Neural progenitor cell (in vitro differentiated cells): Measurements from ENCODE around the gene DIAPH3. TPM values are rescaled to one million over a fixed set of nuclear protein-coding genes. Genes with fewer than 3 reads are reported as not detected.
"Not testable (repeated sequence)": the region's sequence is repeated elsewhere in the genome, so short reads cannot be mapped to it uniquely, and the experiment has no call there.

Experiments
- DNase-seq: peaks from one replicate; pipeline ENCODE4 v3.0.0-alpha.2; 2016; ENCODE audit warnings: low spot score
- H2AFZ ChIP-seq: fragments of 200-600 bp; sonication (generic); replicated peaks from 2 replicates; pipeline ENCODE4 v1.6.1; 2016; ENCODE audit warnings: antibody characterized with exemption
- H3F3A ChIP-seq: fragments of 200-600 bp; sonication (generic); 2 replicates; pipeline ENCODE4 v1.6.1; 2016; ENCODE audit warnings: antibody characterized with exemption, low read depth
- H3K27ac ChIP-seq: fragments of 200-600 bp; sonication (generic); 2 replicates; pipeline ENCODE4 v1.5.1; 2016; ENCODE audit warnings: mild to moderate bottlenecking
- H3K27me3 ChIP-seq: fragments of 200-600 bp; sonication (generic); 2 replicates; pipeline ENCODE4 v1.6.1; 2016; ENCODE audit warnings: mild to moderate bottlenecking, moderate library complexity
- H3K36me3 ChIP-seq: fragments of 200-600 bp; sonication (generic); 2 replicates; pipeline ENCODE4 v1.5.1; 2016
- H3K4me1 ChIP-seq: fragments of 200-600 bp; sonication (generic); 2 replicates; pipeline ENCODE4 v1.6.1; 2016; ENCODE audit warnings: mixed run types
- H3K4me2 ChIP-seq: fragments of 200-600 bp; sonication (generic); 2 replicates; pipeline ENCODE4 v1.6.1; 2016
- H3K4me3 ChIP-seq: fragments of 200-600 bp; sonication (generic); 2 replicates; pipeline ENCODE4 v1.5.1; 2016
- H3K79me2 ChIP-seq: fragments of 200-600 bp; sonication (generic); 2 replicates; pipeline ENCODE4 v1.6.1; 2016; ENCODE audit warnings: low read depth
- H3K9ac ChIP-seq: fragments of 200-600 bp; sonication (generic); 2 replicates; pipeline ENCODE4 v1.6.1; 2016
- H3K9me3 ChIP-seq: fragments of 200-600 bp; sonication (generic); 2 replicates; pipeline ENCODE4 v1.5.1; 2016; ENCODE audit warnings: low read depth
- H4K20me1 ChIP-seq: fragments of 200-600 bp; sonication (generic); 2 replicates; pipeline ENCODE4 v1.6.1; 2016; ENCODE audit warnings: low read depth
- H3K27ac Mint-ChIP-seq: 3 replicates; pipeline ENCODE4 v1.8.0; 2021; ENCODE audit warnings: mixed read lengths
- H3K27me3 Mint-ChIP-seq: 2 replicates; pipeline ENCODE4 v1.8.0; 2022; ENCODE audit warnings: low read depth, mild to moderate bottlenecking, inconsistent platforms, moderate library complexity, mixed read lengths; ENCODE audit not compliant: insufficient read depth
- H3K36me3 Mint-ChIP-seq: 3 replicates; pipeline ENCODE4 v1.8.0; 2021; ENCODE audit warnings: mixed read lengths
- H3K4me1 Mint-ChIP-seq: 3 replicates; pipeline ENCODE4 v1.8.0; 2021; ENCODE audit warnings: mixed read lengths
- H3K4me3 Mint-ChIP-seq: 3 replicates; pipeline ENCODE4 v1.8.0; 2021; ENCODE audit warnings: mild to moderate bottlenecking, moderate library complexity, mixed read lengths
- H3K9me3 Mint-ChIP-seq: 3 replicates; pipeline ENCODE4 v1.8.0; 2020; ENCODE audit warnings: mixed read lengths
- EZH2 ChIP-seq: fragments of 200-600 bp; sonication (generic); IDR thresholded peaks from 2 replicates; pipeline ENCODE4 v1.6.1; 2017; ENCODE audit warnings: antibody characterized with exemption, mild to moderate bottlenecking, moderate library complexity
- EZH2phosphoT487 ChIP-seq: fragments of 200-600 bp; sonication (generic); IDR thresholded peaks from 2 replicates; pipeline ENCODE4 v1.6.1; 2017; ENCODE audit warnings: antibody characterized with exemption
- total RNA-seq: library from RNA; depleted of rRNA; stranded (reverse); fragments of >200 nt; gene quantifications from 2 replicates; pipeline ENCODE4 v1.2.3, GENCODE V29; 2015; ENCODE audit warnings: low replicate concordance
- TF ChIP-seq, protein P1 (sequence below): fragments of 200-600 bp; sonication (generic); IDR thresholded peaks from 2 replicates; pipeline ENCODE4 v1.5.1; 2017; ENCODE audit warnings: antibody characterized with exemption, mild to moderate bottlenecking

Gene DIAPH3
- total RNA-seq, 1 donor from 2014 or later = 51.5 TPM

- TF ChIP-seq, protein P1, sequence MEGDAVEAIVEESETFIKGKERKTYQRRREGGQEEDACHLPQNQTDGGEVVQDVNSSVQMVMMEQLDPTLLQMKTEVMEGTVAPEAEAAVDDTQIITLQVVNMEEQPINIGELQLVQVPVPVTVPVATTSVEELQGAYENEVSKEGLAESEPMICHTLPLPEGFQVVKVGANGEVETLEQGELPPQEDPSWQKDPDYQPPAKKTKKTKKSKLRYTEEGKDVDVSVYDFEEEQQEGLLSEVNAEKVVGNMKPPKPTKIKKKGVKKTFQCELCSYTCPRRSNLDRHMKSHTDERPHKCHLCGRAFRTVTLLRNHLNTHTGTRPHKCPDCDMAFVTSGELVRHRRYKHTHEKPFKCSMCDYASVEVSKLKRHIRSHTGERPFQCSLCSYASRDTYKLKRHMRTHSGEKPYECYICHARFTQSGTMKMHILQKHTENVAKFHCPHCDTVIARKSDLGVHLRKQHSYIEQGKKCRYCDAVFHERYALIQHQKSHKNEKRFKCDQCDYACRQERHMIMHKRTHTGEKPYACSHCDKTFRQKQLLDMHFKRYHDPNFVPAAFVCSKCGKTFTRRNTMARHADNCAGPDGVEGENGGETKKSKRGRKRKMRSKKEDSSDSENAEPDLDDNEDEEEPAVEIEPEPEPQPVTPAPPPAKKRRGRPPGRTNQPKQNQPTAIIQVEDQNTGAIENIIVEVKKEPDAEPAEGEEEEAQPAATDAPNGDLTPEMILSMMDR = no peak
- TF ChIP-seq EZH2phosphoT487 = no peak
- TF ChIP-seq EZH2 = no peak
- Mint-ChIP-seq H3K4me3 (no peak overlapping the region), H3K27ac (no peak overlapping the region), H3K4me1 (no peaks in the 10 kb centered on the region), H3K9me3 (no peaks in the 10 kb centered on the region), H3K36me3 (peaks cover 10% of the 10 kb centered on the region), H3K27me3 (peaks cover 2% of the 10 kb centered on the region)
- H3K9me3 ChIP-seq = no peaks in the 10 kb centered on the region
- no peaks in the 10 kb centered on the region for H4K20me1 ChIP-seq
- H2AFZ ChIP-seq = no peak overlapping the region
- H3K79me2 ChIP-seq = peaks cover 11% of the 10 kb centered on the region
- no peaks in the 10 kb centered on the region for H3K36me3 ChIP-seq
- H3K4me2 ChIP-seq = no peak overlapping the region
- H3K4me1 ChIP-seq = no peaks in the 10 kb centered on the region
- H3F3A ChIP-seq = no peaks in the 10 kb centered on the region
- no peak overlapping the region for H3K4me3 ChIP-seq
- DNase-seq = no peak
- H3K27ac ChIP-seq = no peak overlapping the region
- H3K27me3 ChIP-seq = no peaks in the 10 kb centered on the region
- H3K9ac ChIP-seq = no peak overlapping the region
Observed at GRCh38 chr13:60093425-60094019, 70.2 kb downstream of the DIAPH3 start.

DNA sequence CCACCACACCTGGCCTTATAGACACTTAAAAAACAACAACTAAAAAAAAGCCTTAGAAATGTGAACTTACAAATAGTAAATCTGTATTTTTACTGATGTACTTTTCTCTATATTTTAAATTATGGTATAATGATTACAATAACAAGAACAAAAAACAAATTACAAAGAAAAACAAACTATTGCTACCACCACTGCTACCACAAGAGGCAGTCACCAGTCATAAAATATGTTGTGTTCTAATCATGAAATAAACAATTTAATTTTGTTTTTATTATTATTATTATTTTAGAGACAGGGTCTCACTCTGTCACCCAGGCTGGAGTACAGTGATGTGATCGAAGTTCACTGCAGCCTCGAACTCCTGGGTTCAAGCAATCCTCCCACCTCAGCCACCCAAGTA is 72.2 kb downstream of the DIAPH3 start:
- no peak overlapping the region for H3K4me3 Mint-ChIP-seq
- no peaks in the 10 kb centered on the region for H3K4me1 Mint-ChIP-seq
- no peaks in the 10 kb centered on the region for H3K36me3 ChIP-seq

DNA sequence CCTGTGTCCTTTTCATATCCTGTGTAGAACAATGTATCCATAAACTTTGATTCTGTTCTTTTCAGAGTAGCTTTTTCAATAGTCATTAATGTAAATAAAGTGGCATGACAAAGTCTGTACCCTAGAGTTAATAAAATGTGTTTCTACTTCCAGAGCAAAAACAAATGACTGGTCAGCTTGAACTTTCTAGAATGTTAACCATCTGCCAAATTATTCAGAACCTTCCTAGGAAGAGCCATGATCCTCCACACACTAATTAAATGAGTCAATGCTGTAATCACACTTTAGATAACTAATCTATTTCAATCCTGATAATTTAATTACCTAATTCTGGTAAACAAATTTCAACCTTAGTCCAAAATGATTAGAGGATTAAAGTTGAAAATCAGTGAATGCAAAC is 73.2 kb downstream of the DIAPH3 start:
- H3K4me1 Mint-ChIP-seq = no peaks in the 10 kb centered on the region

More for the DNA sequence above, 72.2 kb downstream of the DIAPH3 start:
- Mint-ChIP-seq H3K27me3 (peaks cover 2% of the 10 kb centered on the region), H3K9me3 (no peaks in the 10 kb centered on the region), H3K36me3 (peaks cover 8% of the 10 kb centered on the region), H3K27ac (no peak overlapping the region)
- no peaks in the 10 kb centered on the region for H3K27me3 ChIP-seq
- TF ChIP-seq EZH2phosphoT487 (no peak), EZH2 (no peak)
- TF ChIP-seq, protein P1 = no peak
- H3K4me1 ChIP-seq = no peaks in the 10 kb centered on the region
- H3K27ac ChIP-seq = no peak overlapping the region
- peaks cover 10% of the 10 kb centered on the region for H3K79me2 ChIP-seq
- no peaks in the 10 kb centered on the region for H3F3A ChIP-seq
- H4K20me1 ChIP-seq = no peaks in the 10 kb centered on the region
- H3K4me3 ChIP-seq = no peak overlapping the region
- H3K9me3 ChIP-seq = no peaks in the 10 kb centered on the region
- no peak overlapping the region for H3K4me2 ChIP-seq
- H2AFZ ChIP-seq = no peak overlapping the region
- no peak overlapping the region for H3K9ac ChIP-seq
- no peak for DNase-seq

GRCh38 chr13:60083780-60084179 is 79.9 kb downstream of the DIAPH3 start:
- H3K36me3 ChIP-seq, H3K4me2 ChIP-seq, H3K9me3 ChIP-seq, H4K20me1 ChIP-seq, H3F3A ChIP-seq, H3K27ac ChIP-seq, H3K4me1 Mint-ChIP-seq, H3K4me1 ChIP-seq, H3K27me3 Mint-ChIP-seq, H3K9me3 Mint-ChIP-seq, H2AFZ ChIP-seq, H3K27ac Mint-ChIP-seq, H3K4me3 Mint-ChIP-seq, H3K36me3 Mint-ChIP-seq, H3K4me3 ChIP-seq, DNase-seq, H3K27me3 ChIP-seq, H3K9ac ChIP-seq: not testable (repeated sequence)
- H3K79me2 ChIP-seq = peaks cover 24% of the 10 kb centered on the region

More for the DNA sequence above, 73.2 kb downstream of the DIAPH3 start:
- Histone ChIP-seq H3K27ac (no peak overlapping the region), H3K36me3 (no peaks in the 10 kb centered on the region), H3K9ac (no peak overlapping the region), H3K4me3 (no peak overlapping the region), H3K79me2 (peaks cover 10% of the 10 kb centered on the region), H3K27me3 (no peaks in the 10 kb centered on the region), H3K4me1 (no peaks in the 10 kb centered on the region), H4K20me1 (no peaks in the 10 kb centered on the region), H3F3A (no peaks in the 10 kb centered on the region), H3K9me3 (no peaks in the 10 kb centered on the region), H2AFZ (no peak overlapping the region), H3K4me2 (no peak overlapping the region)
- peaks cover 8% of the 10 kb centered on the region for H3K36me3 Mint-ChIP-seq
- no peak overlapping the region for H3K4me3 Mint-ChIP-seq
- TF ChIP-seq, protein P1 = no peak
- TF ChIP-seq EZH2phosphoT487 (no peak), EZH2 (no peak)
- peaks cover 2% of the 10 kb centered on the region for H3K27me3 Mint-ChIP-seq
- no peak overlapping the region for H3K27ac Mint-ChIP-seq
- H3K9me3 Mint-ChIP-seq = no peaks in the 10 kb centered on the region
- DNase-seq = no peak
